Liver (tissue), 9 donors: ENCODE results near the gene ARHGEF5. TPM values are rescaled to one million over a fixed set of nuclear protein-coding genes. Genes with fewer than 3 reads are reported as not detected.

Experiments
- DNase-seq: peaks from one replicate; pipeline ENCODE4 v3.0.0-alpha.2; 2017; ENCODE audit warnings: low spot score
- H3K27ac ChIP-seq, 2 donors: one replicate each; pipeline ENCODE4 v1.7.0; 2013; ENCODE audit warnings: inconsistent platforms in 2 of 2, low read length in 2 of 2, control low read depth in 1 of 2, low read depth in 1 of 2, mild to moderate bottlenecking in 1 of 2
- H3K27me3 ChIP-seq, 4 donors: one replicate each; pipeline versions ENCODE4 v1.6.1 to v1.7.0; 2013; ENCODE audit warnings: low read length in 3 of 4, inconsistent platforms in 1 of 4, mild to moderate bottlenecking in 1 of 4, moderate library complexity in 1 of 4; ENCODE audit not compliant: control insufficient read depth in 4 of 4, insufficient read depth in 4 of 4
- H3K36me3 ChIP-seq, 4 donors: one replicate each; pipeline versions ENCODE4 v1.6.1 to v1.7.0; 2013; ENCODE audit warnings: low read length in 3 of 4, mild to moderate bottlenecking in 3 of 4, low read depth in 1 of 4, moderate library complexity in 1 of 4; ENCODE audit not compliant: control insufficient read depth in 4 of 4, insufficient read depth in 3 of 4
- H3K4me1 ChIP-seq, 4 donors: one replicate each; pipeline versions ENCODE4 v1.6.1 to v1.7.0; 2013; ENCODE audit warnings: low read length in 3 of 4, mild to moderate bottlenecking in 3 of 4, moderate library complexity in 1 of 4; ENCODE audit not compliant: control insufficient read depth in 4 of 4, insufficient read depth in 4 of 4
- H3K4me3 ChIP-seq, 3 donors: one replicate each; pipeline versions ENCODE4 v1.6.1 to v1.7.0; 2013; ENCODE audit warnings: low read length in 3 of 3, control low read depth in 1 of 3, low read depth in 1 of 3, mild to moderate bottlenecking in 1 of 3
- H3K9ac ChIP-seq, 2 donors: one replicate each; pipeline ENCODE4 v1.7.0; 2013; ENCODE audit warnings: low read length in 2 of 2, mild to moderate bottlenecking in 2 of 2, moderate library complexity in 2 of 2, control low read depth in 1 of 2, low read depth in 1 of 2
- H3K9me3 ChIP-seq, 4 donors: one replicate each; pipeline versions ENCODE4 v1.6.1 to v1.7.0; 2013; ENCODE audit warnings: low read length in 3 of 4; ENCODE audit not compliant: control insufficient read depth in 4 of 4
- FOXA1 ChIP-seq: IDR thresholded peaks from 2 replicates; pipeline ENCODE4 v1.6.1; 2016; ENCODE audit warnings: antibody characterized with exemption
- FOXA2 ChIP-seq: IDR thresholded peaks from 2 replicates; pipeline ENCODE4 v1.6.1; 2016; ENCODE audit warnings: antibody characterized with exemption
- HNF4A ChIP-seq, 2 donors: conservative IDR thresholded peaks; 2 replicates each; pipeline ENCODE4 v1.6.1; 2016; ENCODE audit warnings: antibody characterized with exemption in 2 of 2, mild to moderate bottlenecking in 2 of 2
- HNF4G ChIP-seq: IDR thresholded peaks from 2 replicates; pipeline ENCODE4 v1.6.1; 2016; ENCODE audit warnings: antibody characterized with exemption
- NR2F2 ChIP-seq: IDR thresholded peaks from 2 replicates; pipeline ENCODE4 v1.6.1; 2016; ENCODE audit warnings: antibody characterized with exemption
- RAD21 ChIP-seq, 2 donors: IDR thresholded peaks; 2 replicates each; pipeline ENCODE4 v1.6.1; 2016; ENCODE audit warnings: antibody characterized with exemption in 2 of 2, mild to moderate bottlenecking in 2 of 2
- SP1 ChIP-seq: IDR thresholded peaks from 2 replicates; pipeline ENCODE4 v1.6.1; 2018; ENCODE audit warnings: antibody characterized with exemption, mild to moderate bottlenecking
- TAF1 ChIP-seq: conservative IDR thresholded peaks from 2 replicates; pipeline ENCODE4 v1.6.1; 2016; ENCODE audit warnings: antibody characterized with exemption, mild to moderate bottlenecking
- WGBS: extraction: QIAGEN DNeasy Blood & Tissue Kit; methylation state at CpG from one replicate; pipeline ENCODE4 v1.1.7; 2013; 5-methylcytosine and 5-hydroxymethylcytosine counted together
- polyA plus RNA-seq, 2 donors: library from polyadenylated mRNA; stranded (reverse) in 1 of 2; unstranded in 1 of 2; fragments of 200-250 nt in 1 of 2; fragments of >200 nt in 1 of 2; fragmentation: Nextera tagmentation in 1 of 2; extraction: Ambion mirVana in 1 of 2; gene quantifications; one replicate each; pipeline versions ENCODE4 v1.2.1 to v1.2.3, GENCODE V29; 2013 to 2015
- total RNA-seq, 2 donors: library from RNA; depleted of rRNA; stranded (reverse); fragments of >200 nt; gene quantifications; one replicate each; pipeline ENCODE4 v1.2.3, GENCODE V29; 2014
- TF ChIP-seq, protein P1 (sequence below): fragments of 150-350 bp; IDR thresholded peaks from 2 replicates; pipeline ENCODE4 v1.5.1; 2017; ENCODE audit warnings: improper control_type of control experiment, low read depth, low read length; ENCODE audit not compliant: missing input control
- TF ChIP-seq, protein P2 (sequence below): IDR thresholded peaks from 2 replicates; pipeline ENCODE4 v1.6.1; 2016; ENCODE audit warnings: antibody characterized with exemption
- TF ChIP-seq, protein P3 (sequence below): IDR thresholded peaks from 2 replicates; pipeline ENCODE4 v1.6.1; 2016; ENCODE audit warnings: antibody characterized with exemption
- TF ChIP-seq, protein P4 (sequence below): IDR thresholded peaks from 2 replicates; pipeline ENCODE4 v1.6.1; 2016; ENCODE audit warnings: antibody characterized with exemption
- donor health status: healthy.
- donor health status: healthy.
- donor health status: healthy.
- donor health status: healthy.
- donor health status: healthy.

ARHGEF5 gene
- total and polyA plus RNA-seq, 4 donors = 3.5 to 8.4 (median 4.8) TPM

DNA sequence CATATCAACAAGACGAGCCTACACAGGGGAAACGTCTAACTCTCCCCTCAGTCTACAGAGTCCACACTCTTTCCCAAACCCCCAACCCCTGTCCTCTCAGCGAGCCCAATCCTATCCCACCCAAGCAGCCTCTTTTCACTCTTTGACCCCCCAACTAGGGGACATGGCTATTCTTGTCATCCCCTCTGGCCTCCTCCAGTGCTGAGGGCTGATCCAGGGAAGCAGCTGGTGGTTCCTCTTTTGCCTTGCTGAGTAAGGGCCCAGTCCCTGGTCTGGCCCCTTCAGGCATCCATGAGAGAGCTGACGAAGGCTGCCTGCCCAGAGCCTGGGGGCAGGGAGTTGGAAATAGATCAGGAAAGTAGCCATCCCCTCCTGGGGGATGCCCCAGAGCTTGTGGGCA is 41.9 kb downstream of the ARHGEF5 start:
- no peak for TF ChIP-seq NR2F2
- Histone ChIP-seq H3K9me3 (no peaks in the 10 kb centered on the region), H3K27ac (no peak overlapping the region), H3K36me3 (no peaks in the 10 kb centered on the region), H3K27me3 (no peaks in the 10 kb centered on the region), H3K9ac (no peak overlapping the region), H3K4me1 (peaks cover 0 to 1% (median 0%) of the 10 kb centered on the region in 4 donors), H3K4me3 (no peak overlapping the region)
- WGBS = 85% methylated on average over 4 of the region's 4 CpGs
- DNase-seq = no peak

DNA sequence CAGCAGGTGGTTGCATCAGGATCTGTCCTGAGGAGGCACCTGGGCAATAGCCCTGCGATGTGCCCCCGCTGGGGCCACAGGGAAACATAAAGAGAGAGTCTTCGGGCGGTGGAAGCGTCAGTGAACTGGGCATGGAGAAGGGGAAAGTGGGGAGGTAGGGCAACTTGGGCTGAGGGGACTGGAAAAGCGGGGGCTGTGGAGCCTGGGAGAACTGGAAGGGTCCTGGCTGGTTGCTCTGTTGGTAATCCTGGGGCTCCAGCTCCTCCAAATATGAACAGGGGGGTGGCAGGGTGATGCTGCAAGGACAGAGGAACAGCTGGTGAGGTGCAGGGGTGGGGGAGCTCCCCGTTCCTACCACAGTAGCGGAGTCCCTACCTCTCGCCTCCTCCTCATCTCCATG is 43.1 kb downstream of the ARHGEF5 start:
- H3K4me1 ChIP-seq = no peaks in the 10 kb centered on the region
- WGBS = 87% methylated on average over 9 of the region's 9 CpGs
- no peak for DNase-seq
- H3K9ac ChIP-seq = no peak overlapping the region
- no peaks in the 10 kb centered on the region for H3K36me3 ChIP-seq
- H3K27me3 ChIP-seq = no peaks in the 10 kb centered on the region
- no peak overlapping the region for H3K4me3 ChIP-seq
- TF ChIP-seq, protein P1, sequence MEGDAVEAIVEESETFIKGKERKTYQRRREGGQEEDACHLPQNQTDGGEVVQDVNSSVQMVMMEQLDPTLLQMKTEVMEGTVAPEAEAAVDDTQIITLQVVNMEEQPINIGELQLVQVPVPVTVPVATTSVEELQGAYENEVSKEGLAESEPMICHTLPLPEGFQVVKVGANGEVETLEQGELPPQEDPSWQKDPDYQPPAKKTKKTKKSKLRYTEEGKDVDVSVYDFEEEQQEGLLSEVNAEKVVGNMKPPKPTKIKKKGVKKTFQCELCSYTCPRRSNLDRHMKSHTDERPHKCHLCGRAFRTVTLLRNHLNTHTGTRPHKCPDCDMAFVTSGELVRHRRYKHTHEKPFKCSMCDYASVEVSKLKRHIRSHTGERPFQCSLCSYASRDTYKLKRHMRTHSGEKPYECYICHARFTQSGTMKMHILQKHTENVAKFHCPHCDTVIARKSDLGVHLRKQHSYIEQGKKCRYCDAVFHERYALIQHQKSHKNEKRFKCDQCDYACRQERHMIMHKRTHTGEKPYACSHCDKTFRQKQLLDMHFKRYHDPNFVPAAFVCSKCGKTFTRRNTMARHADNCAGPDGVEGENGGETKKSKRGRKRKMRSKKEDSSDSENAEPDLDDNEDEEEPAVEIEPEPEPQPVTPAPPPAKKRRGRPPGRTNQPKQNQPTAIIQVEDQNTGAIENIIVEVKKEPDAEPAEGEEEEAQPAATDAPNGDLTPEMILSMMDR = no peak
- TF ChIP-seq, protein P2, sequence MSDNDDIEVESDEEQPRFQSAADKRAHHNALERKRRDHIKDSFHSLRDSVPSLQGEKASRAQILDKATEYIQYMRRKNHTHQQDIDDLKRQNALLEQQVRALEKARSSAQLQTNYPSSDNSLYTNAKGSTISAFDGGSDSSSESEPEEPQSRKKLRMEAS = no peak
- no peak for TF ChIP-seq SP1
- TF ChIP-seq, protein P3, sequence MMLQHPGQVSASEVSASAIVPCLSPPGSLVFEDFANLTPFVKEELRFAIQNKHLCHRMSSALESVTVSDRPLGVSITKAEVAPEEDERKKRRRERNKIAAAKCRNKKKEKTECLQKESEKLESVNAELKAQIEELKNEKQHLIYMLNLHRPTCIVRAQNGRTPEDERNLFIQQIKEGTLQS = no peak
- no peak for TF ChIP-seq NR2F2
- no peak for TF ChIP-seq HNF4A (conservative IDR thresholded peaks at IDR 0.05)
- TF ChIP-seq FOXA2 = no peak
- H3K9me3 ChIP-seq = no peaks in the 10 kb centered on the region
- H3K27ac ChIP-seq = no peak overlapping the region

DNA sequence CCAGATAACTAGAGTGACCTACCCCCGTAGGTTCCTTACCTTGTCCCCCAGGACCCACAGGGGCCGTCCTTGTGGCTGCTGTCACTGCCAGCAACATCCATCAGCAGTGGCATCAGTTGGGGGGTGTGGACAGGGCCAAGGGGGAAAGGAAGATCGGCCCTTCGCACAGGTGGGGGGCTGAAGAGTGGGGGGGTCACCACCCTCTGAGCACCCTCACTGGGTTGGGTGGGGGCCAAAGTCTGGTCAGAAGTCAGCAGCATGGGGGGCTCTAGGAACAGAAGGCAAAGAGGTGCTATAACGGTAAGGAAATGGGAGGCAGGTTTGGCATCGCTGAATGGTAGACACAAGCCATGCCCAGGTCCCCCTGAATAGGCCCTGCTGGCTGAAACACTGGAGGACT is 43.7 kb downstream of the ARHGEF5 start:
- WGBS = 84% methylated on average over 6 of the region's 6 CpGs
- no peak overlapping the region for H3K9ac ChIP-seq
- no peaks in the 10 kb centered on the region for H3K9me3 ChIP-seq
- no peaks in the 10 kb centered on the region for H3K27me3 ChIP-seq
- TF ChIP-seq, protein P3 = no peak
- TF ChIP-seq, protein P2 = no peak
- no peak for TF ChIP-seq FOXA2
- TF ChIP-seq HNF4A (conservative IDR thresholded peaks at IDR 0.05) = no peak
- TF ChIP-seq, protein P4, sequence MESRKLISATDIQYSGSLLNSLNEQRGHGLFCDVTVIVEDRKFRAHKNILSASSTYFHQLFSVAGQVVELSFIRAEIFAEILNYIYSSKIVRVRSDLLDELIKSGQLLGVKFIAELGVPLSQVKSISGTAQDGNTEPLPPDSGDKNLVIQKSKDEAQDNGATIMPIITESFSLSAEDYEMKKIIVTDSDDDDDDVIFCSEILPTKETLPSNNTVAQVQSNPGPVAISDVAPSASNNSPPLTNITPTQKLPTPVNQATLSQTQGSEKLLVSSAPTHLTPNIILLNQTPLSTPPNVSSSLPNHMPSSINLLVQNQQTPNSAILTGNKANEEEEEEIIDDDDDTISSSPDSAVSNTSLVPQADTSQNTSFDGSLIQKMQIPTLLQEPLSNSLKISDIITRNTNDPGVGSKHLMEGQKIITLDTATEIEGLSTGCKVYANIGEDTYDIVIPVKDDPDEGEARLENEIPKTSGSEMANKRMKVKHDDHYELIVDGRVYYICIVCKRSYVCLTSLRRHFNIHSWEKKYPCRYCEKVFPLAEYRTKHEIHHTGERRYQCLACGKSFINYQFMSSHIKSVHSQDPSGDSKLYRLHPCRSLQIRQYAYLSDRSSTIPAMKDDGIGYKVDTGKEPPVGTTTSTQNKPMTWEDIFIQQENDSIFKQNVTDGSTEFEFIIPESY = no peak
- TF ChIP-seq RAD21 (IDR thresholded peaks at IDR 0.05) = no peak
- no peak for TF ChIP-seq HNF4G
- no peak for TF ChIP-seq FOXA1
- TF ChIP-seq TAF1 = no peak
- TF ChIP-seq SP1 = no peak
- no peak for DNase-seq
- no peak overlapping the region for H3K27ac ChIP-seq
- H3K4me1 ChIP-seq = no peaks in the 10 kb centered on the region
- no peaks in the 10 kb centered on the region for H3K36me3 ChIP-seq
- H3K4me3 ChIP-seq = no peak overlapping the region
